ENCODE results near the gene RASAL2. TPM values are rescaled to one million over a fixed set of nuclear protein-coding genes. Genes with fewer than 3 reads are reported as not detected.

The RASAL2 gene
- polyA plus RNA-seq, 2 of the 4 experiments (the other 2 are of a cell fraction): 7.1 to 17.6 TPM

DNA sequence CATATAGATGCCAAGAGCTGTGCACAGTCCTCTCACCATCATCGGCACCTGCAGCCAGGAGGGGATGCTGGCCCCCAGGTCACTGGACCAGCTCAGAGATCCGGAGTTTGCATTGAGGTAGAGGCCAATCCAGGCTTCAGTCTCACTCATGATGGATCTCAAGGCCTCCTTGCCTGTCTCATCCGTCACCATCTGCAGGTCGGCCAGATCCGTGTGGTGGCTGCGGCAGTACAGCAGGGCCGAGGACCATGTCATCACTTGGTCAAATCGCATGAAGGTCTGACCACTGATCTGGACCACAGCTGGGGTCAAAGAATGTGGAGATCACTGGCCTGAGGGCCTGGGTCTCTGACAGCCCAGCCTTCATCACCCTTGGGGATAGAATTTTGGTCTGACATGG, 396.2 kb downstream of the RASAL2 start:
- Histone ChIP-seq H3K4me2 (no peak overlapping the region), H3K4me1 (no peaks in the 10 kb centered on the region), H3K4me3 (no peak overlapping the region), H3K9me3 (no peaks in the 10 kb centered on the region), H3K27ac (no peak overlapping the region)
- POLR2A ChIA-PET: no interaction called here
- no peak for TF ChIP-seq ZFP36 (IDR thresholded peaks at IDR 0.05; ENCODE audit: borderline replicate concordance, partially characterized antibody)
- TF ChIP-seq FOSL2 (IDR thresholded peaks at IDR 0.05): no peak
- no peak for TF ChIP-seq FOSL2 (CRISPR knock-in tag; IDR thresholded peaks at IDR 0.05)
- ATAC-seq: no peak
- 84% methylated on average over 8 of the region's 8 CpGs for WGBS (ENCODE audit: missing lambda C conversion rate)
- FAIRE-seq: no peak
- CTCF ChIA-PET: interaction anchor here (4.2 kb wide), 1 partner anchor 11 kb away, joined by 26 read pairs; no protein-coding TSS in a partner anchor
- DNase-seq (ENCODE audit: low read depth in 1 of 2, low spot score in 1 of 2): no peak

GRCh38 chr1:178490967-178491366, 397.1 kb downstream of the RASAL2 start:
- Histone ChIP-seq H3K9me3 (no peaks in the 10 kb centered on the region), H3K4me2 (no peak overlapping the region), H3K4me1 (no peaks in the 10 kb centered on the region), H3K27ac (no peak overlapping the region), H3K4me3 (no peak overlapping the region)
- no peak for ATAC-seq
- ChIA-PET CTCF (interaction anchor here (2.7 to 4.2 kb wide), 2 partner anchors 10 kb away, joined by 20 to 26 read pairs; no protein-coding TSS in a partner anchor), POLR2A (no interaction called here)
- DNase-seq (ENCODE audit: low read depth in 1 of 2, low spot score in 1 of 2): no peak
- 93% methylated on average over 8 of the region's 9 CpGs for WGBS (ENCODE audit: missing lambda C conversion rate)
- no peak for FAIRE-seq
- no peak for TF ChIP-seq RFX5 (IDR thresholded peaks at IDR 0.05)
- TF ChIP-seq NR3C1 (IDR thresholded peaks at IDR 0.05): no peak
- no peak for TF ChIP-seq TP53 (CRISPR knock-in tag; IDR thresholded peaks at IDR 0.05)
- no peak for TF ChIP-seq CHD4 (IDR thresholded peaks at IDR 0.05; ENCODE audit: borderline replicate concordance)
- no peak for TF ChIP-seq CBX2 (IDR thresholded peaks at IDR 0.05; ENCODE audit: borderline replicate concordance, low read depth)
- no peak for TF ChIP-seq JUN (IDR thresholded peaks at IDR 0.05)
- TF ChIP-seq JUNB (IDR thresholded peaks at IDR 0.05): no peak

DNA sequence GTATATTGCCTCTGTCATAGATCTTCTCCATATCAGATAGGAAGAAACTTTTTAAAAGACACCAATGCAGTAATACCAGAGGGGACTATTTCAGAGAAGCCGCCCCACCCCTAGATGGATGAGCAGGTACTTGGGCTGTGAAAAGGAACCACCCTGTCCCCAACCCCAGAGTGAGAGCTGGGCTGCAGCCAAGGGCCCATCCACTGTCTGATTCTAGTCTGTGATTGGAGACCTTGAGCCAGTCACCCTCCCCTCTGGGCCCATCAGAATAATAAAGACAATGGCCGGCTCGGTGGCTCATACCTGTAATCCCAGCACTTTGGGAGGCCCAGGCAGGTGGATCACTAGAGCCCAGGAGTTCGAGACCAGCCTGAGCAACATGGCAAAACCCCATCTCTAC, 397.8 kb downstream of the RASAL2 start:
- ChIA-PET CTCF (interaction anchor here (2.7 kb wide), 1 partner anchor 10 kb away, joined by 20 read pairs; no protein-coding TSS in a partner anchor), POLR2A (no interaction called here)
- no peak for DNase-seq (ENCODE audit: low read depth in 1 of 2, low spot score in 1 of 2)
- no peaks in the 10 kb centered on the region for H3K9me3 ChIP-seq
- no peaks in the 10 kb centered on the region for H3K4me1 ChIP-seq
- no peak for TF ChIP-seq BHLHE40 (IDR thresholded peaks at IDR 0.05; ENCODE audit: low read depth, low read length)
- TF ChIP-seq RFX5 (IDR thresholded peaks at IDR 0.05): no peak
- no peak for TF ChIP-seq BCL3 (IDR thresholded peaks at IDR 0.05)
- TF ChIP-seq MAZ (IDR thresholded peaks at IDR 0.05; ENCODE audit: borderline replicate concordance, low read depth, low read length): no peak
- no peak for TF ChIP-seq HDAC2 (IDR thresholded peaks at IDR 0.05)
- TF ChIP-seq SMC3 (IDR thresholded peaks at IDR 0.05): no peak
- TF ChIP-seq RCOR1 (IDR thresholded peaks at IDR 0.05; ENCODE audit: low read depth, low read length): no peak
- TF ChIP-seq, protein P1, sequence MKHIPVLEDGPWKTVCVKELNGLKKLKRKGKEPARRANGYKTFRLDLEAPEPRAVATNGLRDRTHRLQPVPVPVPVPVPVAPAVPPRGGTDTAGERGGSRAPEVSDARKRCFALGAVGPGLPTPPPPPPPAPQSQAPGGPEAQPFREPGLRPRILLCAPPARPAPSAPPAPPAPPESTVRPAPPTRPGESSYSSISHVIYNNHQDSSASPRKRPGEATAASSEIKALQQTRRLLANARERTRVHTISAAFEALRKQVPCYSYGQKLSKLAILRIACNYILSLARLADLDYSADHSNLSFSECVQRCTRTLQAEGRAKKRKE (CRISPR knock-in tag; IDR thresholded peaks at IDR 0.05; ENCODE audit: low read depth): no peak
- no peak for TF ChIP-seq MAFK (IDR thresholded peaks at IDR 0.05; ENCODE audit: partially characterized antibody)
- no peak for TF ChIP-seq PHF8 (IDR thresholded peaks at IDR 0.05; ENCODE audit: borderline replicate concordance, low read depth)
- no peak for TF ChIP-seq REST (IDR thresholded peaks at IDR 0.05)
- TF ChIP-seq ZNF302 (CRISPR knock-in tag; IDR thresholded peaks at IDR 0.05): no peak
- TF ChIP-seq HEYL (CRISPR knock-in tag; IDR thresholded peaks at IDR 0.05): no peak
- no peak for TF ChIP-seq RNF2 (IDR thresholded peaks at IDR 0.05; ENCODE audit: borderline replicate concordance, low read depth)
- TF ChIP-seq FOSB (CRISPR knock-in tag; IDR thresholded peaks at IDR 0.05): no peak
- no peak for TF ChIP-seq FOXS1 (CRISPR knock-in tag; IDR thresholded peaks at IDR 0.05)
- TF ChIP-seq HOXB13 (CRISPR knock-in tag; IDR thresholded peaks at IDR 0.05; ENCODE audit: low read depth): no peak
- no peak for TF ChIP-seq HMGXB4 (CRISPR knock-in tag; IDR thresholded peaks at IDR 0.05; ENCODE audit: borderline replicate concordance)
- no peak for TF ChIP-seq TP53 (CRISPR knock-in tag; IDR thresholded peaks at IDR 0.05)
- WGBS (ENCODE audit: missing lambda C conversion rate): 71% methylated on average over 4 of the region's 4 CpGs
- no peak overlapping the region for H3K4me2 ChIP-seq
- H3K27ac ChIP-seq: no peak overlapping the region
- H3K4me3 ChIP-seq: no peak overlapping the region
- no peak for FAIRE-seq
- no peak for ATAC-seq

Data from A549 (cell line).